ENCODE results near the gene RRP1B.

RRP1B gene

GRCh38 chr21:43728467-43729390 is 69.4 kb downstream of the RRP1B start:
- peak; percentile 68 for DNase-seq

GRCh38 chr21:43731476-43731875 is 72.1 kb downstream of the RRP1B start:
- no peak for DNase-seq

- no peak for DNase-seq
These were observed 72.7 kb downstream of the RRP1B start for GRCh38 chr21:43731891-43732711.

- no peak for DNase-seq
These were observed 73.7 kb downstream of the RRP1B start for GRCh38 chr21:43733060-43733459.

DNA sequence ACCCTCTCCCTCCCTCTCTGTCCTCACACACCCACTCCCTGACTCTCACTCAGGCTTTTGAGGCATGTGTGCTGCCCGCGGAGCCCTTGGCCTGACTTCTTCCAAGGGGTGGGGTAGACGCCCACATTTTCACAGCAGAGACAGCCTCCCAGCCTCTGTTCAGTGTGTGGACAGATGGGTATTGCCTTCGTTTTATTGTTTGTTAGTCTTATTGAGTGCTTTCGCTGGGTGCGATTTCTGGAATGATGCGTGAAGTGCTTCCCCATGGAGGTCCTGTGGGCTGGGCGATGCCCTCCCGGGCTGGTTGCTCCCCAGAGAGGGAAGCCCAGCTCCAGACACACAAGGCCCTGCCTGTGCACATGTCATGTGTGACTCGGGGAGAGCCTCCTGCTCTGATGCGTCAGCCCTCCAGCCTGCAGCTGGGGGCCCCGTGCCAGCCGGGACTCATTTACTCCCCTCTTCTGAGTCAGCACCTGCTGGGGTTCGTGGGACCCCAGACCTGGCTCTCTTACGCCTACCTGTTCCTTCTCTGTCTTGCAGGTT is 74.2 kb downstream of the RRP1B start:
- DNase-seq = no peak

DNA sequence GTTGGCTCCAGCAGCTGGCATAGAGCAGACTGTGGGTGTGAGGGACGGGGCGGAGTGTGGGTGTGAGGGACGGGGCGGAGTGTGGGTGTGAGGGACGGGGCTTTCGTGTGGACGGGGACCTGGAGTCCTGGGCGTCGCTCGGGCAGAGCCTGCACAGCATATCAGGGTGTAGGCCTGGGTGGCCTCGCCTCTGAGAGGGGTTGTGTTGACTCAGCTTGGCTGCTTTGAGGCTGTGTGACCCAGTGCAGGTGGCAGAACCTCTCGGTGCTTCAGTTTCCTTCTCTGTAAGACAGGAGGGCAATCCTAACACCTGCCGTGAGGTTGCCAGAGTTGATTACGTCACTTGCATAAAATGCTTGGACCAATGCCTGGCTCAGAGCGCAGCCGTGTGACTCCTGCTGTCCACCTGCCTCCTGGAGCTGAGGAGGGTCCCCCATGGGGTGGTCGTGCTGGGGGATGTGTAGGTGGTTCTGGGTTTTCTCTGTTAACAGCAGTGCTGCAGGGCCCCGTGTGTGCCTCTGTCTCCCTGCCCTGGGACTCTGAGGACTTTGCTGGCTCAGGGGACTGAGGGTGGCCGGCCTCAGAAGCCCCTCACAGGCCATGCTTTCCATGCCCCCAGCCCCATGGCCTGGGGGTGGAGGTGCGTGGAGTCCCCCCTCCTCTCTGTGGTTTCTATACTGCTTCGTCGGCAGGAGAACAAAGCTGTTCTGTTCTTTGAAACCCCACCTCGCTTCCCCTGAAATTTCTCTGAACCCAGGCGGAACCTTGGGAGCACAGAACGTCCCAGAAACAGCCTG is 75.0 kb downstream of the RRP1B start:
- DNase-seq = no peak

GRCh38 chr21:43734928-43735229 is 75.5 kb downstream of the RRP1B start:
- no peak for DNase-seq

DNA sequence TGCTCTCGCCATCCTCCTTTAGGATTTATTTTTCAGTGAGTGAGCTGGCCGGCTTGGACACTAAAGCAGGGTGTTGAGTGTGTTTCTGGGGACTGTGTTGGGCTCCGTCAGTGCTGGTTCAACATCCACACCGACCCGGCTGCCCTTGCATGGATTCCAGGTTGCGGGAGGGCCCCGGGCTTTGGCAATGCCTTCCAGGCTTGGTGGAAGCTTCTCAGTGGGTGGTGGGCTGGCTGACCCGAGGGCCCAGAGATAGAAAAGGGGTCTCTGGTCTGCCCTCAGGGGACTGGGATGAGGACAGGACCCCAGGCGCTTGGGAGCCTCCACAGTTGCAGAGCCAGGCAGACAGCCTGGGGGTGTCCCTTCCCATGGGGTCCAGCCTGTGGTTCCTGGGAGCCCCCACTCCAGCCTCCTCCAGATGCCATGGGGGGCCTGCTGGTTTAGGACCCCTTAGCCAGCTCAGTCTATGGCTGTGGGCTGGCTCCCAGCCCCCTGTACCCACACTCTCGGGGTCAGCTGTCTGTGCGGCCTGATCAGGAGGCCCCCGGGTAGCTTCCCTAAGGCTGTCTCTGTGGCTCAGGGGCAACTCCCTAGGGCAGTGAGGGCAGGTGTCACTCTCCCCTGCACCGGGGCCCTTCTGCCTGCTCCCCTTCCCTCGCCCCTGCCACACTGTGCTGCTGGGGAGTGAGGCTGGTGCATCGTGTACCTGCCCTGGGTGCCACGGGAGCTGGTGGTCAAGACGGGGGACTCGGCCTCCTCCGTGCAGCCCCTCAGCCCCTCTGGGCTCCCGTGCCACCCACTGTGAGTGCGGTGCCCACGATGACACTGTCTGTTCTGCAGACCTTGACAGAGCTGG is 76.1 kb downstream of the RRP1B start:
- no peak for DNase-seq

DNA sequence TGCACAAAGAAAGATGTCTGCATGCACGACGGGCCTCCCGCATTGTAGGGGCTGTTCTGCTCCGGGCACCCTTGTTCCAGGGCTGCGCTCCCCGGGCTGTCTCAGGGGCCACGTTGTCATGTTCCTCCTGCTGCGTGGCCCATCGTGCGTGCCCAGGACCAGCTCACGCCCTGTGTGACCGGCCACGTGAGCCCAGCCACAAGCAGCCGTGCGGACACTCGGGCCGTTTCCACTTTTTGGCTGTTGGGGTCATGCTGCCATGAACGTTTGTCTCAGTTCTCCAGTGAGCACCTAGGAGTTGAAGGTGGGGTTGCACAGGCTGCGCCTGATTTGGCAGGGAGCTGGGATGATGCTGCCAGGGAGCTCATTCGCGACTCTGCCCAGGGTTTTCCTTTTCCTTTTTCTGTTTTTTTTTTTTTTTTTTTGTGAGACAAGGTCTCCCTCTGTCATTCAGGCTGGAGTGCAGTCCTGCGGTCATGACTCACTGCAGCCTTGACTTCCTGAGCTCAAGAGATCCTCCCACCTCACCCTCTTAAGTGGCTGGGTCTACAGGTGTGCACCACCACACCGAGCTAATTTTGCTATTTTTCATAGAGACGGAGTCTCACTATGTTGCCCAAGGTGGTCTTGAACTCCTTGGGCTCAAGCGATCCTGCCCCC is 77.0 kb downstream of the RRP1B start:
- DNase-seq = no peak

DNA sequence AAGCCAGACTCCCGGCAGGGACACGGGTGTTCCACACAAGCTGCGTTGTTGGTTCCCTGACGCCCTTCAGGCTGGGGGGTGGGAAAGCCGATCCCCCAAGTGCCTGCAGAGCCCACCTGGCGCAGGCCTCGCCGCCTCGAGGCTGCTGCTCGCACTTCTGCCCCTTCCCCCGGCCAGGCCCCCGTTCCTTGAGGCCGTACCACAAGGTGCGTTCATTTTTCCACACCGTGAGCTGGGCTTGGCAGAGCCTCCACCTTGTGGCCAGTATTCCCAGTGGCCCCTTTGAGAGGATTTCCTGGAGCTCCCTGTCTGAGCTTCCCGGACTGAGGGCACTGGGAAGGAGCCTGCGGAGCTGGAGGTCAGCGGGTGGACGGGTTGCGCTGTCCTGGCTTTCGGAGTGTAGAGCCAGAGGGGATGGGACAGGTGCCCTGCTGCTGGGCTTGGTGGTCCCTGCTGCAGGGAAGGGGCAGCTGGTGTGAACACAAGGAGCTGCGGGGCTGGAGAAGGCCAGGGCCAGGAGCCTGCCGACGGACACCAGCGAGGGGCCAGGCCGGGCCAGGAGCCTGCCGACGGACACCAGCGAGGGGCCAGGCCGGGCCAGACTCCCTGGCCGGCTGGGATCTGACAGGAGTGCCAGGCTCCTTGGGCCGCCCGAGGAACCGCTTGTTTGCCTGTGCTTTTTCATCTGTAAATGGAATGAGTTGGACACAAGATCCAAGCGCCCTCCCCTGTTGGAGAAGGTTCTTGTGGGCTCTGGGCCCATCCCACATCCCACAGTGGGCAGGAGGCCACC is 78.0 kb downstream of the RRP1B start:
- no peak for DNase-seq

DNA sequence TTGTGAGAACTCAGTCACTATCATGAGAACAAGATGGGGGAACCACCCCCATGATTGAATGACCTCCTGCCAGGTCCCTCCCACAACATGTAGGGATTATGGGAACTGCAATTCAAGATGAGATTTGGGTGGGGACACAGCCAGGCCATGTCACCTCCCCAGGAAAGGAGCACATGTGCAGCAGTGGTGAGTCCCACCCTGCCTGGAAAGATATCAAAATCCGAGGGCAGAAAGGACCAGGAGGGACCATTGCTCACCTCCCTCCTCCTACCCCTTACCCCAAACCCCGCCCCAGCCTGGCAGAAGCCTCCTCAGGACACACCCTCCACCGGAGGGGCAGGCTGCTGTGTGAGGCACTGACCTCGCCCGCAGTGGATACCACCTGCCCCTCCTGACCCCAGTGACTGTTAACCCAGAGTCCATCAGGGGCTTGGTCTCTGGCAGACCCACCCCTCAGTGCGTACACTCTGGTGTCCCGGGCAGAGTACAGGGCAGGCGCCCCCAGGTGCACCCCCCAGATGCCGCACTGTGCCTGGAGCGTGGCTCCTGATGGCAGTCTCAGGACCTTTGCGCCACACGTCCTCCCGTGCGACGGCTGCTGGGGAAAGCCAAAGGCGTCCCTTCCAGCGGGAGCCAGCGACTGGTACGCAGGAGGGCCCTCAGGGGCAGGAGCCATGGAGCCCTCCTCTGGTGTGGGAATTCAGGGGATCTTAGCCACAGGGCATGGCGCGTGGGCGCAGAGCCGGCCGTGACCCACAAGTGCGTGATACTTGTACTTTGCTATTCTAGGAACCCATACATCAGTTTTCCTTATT is 80.5 kb downstream of the RRP1B start:
- DNase-seq = no peak

DNA sequence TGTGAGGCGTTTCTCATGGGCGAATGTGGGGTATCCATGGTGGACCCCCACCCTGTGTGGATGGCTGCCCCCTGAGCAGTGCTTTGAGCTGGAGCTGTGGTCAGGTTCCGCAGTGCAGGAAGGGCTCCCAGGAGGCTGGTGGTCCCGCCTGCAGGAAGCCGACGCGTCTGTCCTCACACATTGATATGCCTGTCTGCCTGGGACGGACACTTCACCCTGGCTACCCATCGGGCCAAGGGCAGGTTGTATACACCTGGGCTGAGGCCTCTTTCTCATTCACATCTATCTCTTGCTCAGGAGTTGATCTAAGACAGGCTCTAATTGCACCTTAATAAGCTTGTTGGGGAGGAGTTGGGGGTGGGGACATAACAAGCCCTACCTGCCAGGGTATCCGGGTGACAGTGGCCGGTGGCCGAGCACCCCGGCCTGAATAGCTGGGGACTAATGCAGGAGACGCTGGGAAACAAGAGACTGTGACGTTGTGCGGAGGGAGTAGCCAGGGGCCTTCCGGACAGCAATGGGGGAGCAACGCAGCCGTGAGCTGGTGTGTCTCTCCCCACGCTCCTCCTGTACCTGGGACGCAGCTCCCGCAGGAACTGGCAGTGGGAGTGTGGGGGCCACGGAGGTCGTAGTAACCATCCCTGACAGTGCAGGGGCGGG is 81.3 kb downstream of the RRP1B start:
- no peak for DNase-seq

- no peak for DNase-seq
These were observed 82.2 kb downstream of the RRP1B start for GRCh38 chr21:43741423-43742096.

GRCh38 chr21:43743947-43744346 is 84.6 kb downstream of the RRP1B start:
- no peak for DNase-seq

GRCh38 chr21:43744725-43745124 is 85.4 kb downstream of the RRP1B start:
- no peak for DNase-seq

All from CD4-positive, alpha-beta T cell treated with Interleukin-4 for 4 hours (primary cell).